ENCODE measurements around the gene PDXK.

DNA sequence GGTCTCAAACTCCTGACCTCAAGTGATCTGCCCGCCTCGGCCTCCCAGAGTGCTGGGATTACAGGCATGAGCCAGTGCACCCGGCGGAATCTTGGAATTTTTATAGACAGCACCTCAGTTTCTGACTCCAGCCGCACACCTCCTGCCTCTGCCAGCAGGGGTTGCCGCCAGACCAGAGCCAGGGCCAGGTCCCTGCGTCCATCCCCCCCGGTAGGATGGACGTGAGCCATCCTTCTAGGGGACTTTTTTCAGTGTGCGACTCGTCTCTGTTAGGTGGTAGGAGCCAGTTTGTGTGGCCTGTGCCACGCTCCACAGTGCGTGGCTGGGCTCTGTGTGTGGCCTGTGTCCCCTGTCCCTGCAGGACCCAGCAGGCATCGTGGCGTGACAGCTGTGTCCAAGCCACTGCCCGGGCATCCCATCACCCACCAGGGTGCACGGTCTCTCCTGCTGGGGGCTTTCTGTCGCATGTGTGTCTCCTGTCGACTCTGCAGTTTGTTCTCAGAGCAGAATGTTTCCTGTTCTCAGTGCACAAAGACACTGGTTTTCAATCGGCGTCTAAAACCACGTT lies 41.5 kb downstream of the PDXK start:
- TF ChIP-seq, protein P1, sequence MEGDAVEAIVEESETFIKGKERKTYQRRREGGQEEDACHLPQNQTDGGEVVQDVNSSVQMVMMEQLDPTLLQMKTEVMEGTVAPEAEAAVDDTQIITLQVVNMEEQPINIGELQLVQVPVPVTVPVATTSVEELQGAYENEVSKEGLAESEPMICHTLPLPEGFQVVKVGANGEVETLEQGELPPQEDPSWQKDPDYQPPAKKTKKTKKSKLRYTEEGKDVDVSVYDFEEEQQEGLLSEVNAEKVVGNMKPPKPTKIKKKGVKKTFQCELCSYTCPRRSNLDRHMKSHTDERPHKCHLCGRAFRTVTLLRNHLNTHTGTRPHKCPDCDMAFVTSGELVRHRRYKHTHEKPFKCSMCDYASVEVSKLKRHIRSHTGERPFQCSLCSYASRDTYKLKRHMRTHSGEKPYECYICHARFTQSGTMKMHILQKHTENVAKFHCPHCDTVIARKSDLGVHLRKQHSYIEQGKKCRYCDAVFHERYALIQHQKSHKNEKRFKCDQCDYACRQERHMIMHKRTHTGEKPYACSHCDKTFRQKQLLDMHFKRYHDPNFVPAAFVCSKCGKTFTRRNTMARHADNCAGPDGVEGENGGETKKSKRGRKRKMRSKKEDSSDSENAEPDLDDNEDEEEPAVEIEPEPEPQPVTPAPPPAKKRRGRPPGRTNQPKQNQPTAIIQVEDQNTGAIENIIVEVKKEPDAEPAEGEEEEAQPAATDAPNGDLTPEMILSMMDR (IDR thresholded peaks at IDR 0.05): no peak
- no peak for TF ChIP-seq POLR2A (IDR thresholded peaks at IDR 0.05)
